ENCODE measurements around the gene PCCA.
"Not testable (repeated sequence)": the region's sequence is repeated elsewhere in the genome, so short reads cannot be mapped to it uniquely, and the experiment has no call there.

GRCh38 chr13:100092273-100092672 is 3.4 kb downstream of the PCCA start:
- not testable (repeated sequence) for TF ChIP-seq TAF1 (CRISPR knock-in tag; IDR thresholded peaks at IDR 0.05); HNRNPH1 (optimal IDR thresholded peaks at IDR 0.05; ENCODE audit: low read depth, low read length); ZNF788 (CRISPR knock-in tag; IDR thresholded peaks at IDR 0.05; ENCODE audit: borderline replicate concordance); ZNF274 (CRISPR knock-in tag; IDR thresholded peaks at IDR 0.05); ZNF431 (CRISPR knock-in tag; IDR thresholded peaks at IDR 0.05; ENCODE audit: borderline replicate concordance, low read depth); TCF12 (IDR thresholded peaks at IDR 0.05); TCF12 (CRISPR knock-in tag; IDR thresholded peaks at IDR 0.05); CTCF (CRISPR knock-in tag; IDR thresholded peaks at IDR 0.05)
